22Rv1 (cell line): ENCODE measurements around the gene IGSF9B.

ENCODE experiments used
- ZFX ChIP-seq: fragments of 450-650 bp; IDR thresholded peaks from 2 replicates; pipeline ENCODE4 v1.6.1; 2017; ENCODE audit warnings: antibody characterized with exemption, borderline replicate concordance
- TF ChIP-seq, protein P1 (sequence below): fragments of 450-650 bp; IDR thresholded peaks from 2 replicates; pipeline ENCODE4 v1.5.1; 2017; ENCODE audit warnings: mild to moderate bottlenecking

GRCh38 chr11:133934599-133935550, 21.9 kb downstream of the IGSF9B start:
- TF ChIP-seq, protein P1, sequence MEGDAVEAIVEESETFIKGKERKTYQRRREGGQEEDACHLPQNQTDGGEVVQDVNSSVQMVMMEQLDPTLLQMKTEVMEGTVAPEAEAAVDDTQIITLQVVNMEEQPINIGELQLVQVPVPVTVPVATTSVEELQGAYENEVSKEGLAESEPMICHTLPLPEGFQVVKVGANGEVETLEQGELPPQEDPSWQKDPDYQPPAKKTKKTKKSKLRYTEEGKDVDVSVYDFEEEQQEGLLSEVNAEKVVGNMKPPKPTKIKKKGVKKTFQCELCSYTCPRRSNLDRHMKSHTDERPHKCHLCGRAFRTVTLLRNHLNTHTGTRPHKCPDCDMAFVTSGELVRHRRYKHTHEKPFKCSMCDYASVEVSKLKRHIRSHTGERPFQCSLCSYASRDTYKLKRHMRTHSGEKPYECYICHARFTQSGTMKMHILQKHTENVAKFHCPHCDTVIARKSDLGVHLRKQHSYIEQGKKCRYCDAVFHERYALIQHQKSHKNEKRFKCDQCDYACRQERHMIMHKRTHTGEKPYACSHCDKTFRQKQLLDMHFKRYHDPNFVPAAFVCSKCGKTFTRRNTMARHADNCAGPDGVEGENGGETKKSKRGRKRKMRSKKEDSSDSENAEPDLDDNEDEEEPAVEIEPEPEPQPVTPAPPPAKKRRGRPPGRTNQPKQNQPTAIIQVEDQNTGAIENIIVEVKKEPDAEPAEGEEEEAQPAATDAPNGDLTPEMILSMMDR, result no peak
- no peak for TF ChIP-seq ZFX
